Measurements from ENCODE around the gene STK32C.

The STK32C gene

DNA sequence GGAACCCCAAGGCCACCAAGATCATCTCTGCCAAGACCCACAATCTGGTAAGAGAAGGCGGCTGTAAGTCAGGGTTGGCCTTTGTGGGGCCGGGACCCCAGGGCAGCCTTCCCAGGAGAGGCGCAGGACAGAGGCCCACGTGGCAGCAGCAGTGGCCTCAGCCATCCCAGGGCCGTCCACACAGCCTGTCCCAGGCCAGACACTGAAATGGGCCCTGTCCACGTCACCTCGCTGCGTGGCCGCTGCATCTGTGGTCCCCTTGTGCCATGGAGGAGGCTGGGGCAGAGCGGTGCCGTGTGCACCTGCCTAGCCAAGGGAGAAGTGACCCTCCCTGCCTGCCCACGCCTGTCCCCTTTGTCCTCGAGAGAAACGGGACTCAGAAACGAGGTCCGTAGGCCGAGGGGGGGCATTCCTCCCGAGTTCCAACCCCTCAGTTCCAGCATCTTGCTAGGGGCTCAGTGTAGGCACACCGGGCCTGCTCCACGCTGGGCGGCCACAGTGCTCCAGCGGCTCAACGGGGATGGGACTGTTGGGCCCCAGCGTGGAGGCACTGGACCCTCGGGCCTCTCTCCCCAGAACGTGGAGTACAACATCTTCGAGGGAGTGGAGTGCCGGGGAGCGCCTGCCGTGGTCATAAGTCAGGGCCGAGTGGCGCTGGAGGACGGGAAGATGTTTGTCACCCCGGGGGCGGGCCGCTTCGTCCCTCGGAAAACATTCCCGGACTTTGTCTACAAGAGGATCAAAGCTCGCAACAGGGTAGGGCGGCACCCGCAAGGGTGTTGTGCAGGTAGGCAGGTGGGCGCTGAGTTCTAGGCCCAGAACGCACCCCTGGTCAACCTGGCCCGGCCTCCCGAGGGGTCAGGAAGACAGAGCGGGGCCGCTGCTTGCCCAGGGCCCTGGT lies 105.4 kb downstream of the STK32C start:
- TF ChIP-seq FOXP2 (optimal IDR thresholded peaks at IDR 0.05; ENCODE audit: borderline replicate concordance, extremely low read depth, extremely low read length, insufficient read depth) = no peak
- no peak for TF ChIP-seq POLR2AphosphoS5 (IDR thresholded peaks at IDR 0.05; ENCODE audit: low read depth, low read length)
- no peak for TF ChIP-seq SIN3A (IDR thresholded peaks at IDR 0.05; ENCODE audit: borderline replicate concordance, insufficient read depth, low read length)
- no peak for TF ChIP-seq TAF1 (IDR thresholded peaks at IDR 0.05; ENCODE audit: borderline replicate concordance, insufficient read depth, low read length)
- TF ChIP-seq, protein P1, sequence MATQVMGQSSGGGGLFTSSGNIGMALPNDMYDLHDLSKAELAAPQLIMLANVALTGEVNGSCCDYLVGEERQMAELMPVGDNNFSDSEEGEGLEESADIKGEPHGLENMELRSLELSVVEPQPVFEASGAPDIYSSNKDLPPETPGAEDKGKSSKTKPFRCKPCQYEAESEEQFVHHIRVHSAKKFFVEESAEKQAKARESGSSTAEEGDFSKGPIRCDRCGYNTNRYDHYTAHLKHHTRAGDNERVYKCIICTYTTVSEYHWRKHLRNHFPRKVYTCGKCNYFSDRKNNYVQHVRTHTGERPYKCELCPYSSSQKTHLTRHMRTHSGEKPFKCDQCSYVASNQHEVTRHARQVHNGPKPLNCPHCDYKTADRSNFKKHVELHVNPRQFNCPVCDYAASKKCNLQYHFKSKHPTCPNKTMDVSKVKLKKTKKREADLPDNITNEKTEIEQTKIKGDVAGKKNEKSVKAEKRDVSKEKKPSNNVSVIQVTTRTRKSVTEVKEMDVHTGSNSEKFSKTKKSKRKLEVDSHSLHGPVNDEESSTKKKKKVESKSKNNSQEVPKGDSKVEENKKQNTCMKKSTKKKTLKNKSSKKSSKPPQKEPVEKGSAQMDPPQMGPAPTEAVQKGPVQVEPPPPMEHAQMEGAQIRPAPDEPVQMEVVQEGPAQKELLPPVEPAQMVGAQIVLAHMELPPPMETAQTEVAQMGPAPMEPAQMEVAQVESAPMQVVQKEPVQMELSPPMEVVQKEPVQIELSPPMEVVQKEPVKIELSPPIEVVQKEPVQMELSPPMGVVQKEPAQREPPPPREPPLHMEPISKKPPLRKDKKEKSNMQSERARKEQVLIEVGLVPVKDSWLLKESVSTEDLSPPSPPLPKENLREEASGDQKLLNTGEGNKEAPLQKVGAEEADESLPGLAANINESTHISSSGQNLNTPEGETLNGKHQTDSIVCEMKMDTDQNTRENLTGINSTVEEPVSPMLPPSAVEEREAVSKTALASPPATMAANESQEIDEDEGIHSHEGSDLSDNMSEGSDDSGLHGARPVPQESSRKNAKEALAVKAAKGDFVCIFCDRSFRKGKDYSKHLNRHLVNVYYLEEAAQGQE (IDR thresholded peaks at IDR 0.05; ENCODE audit: insufficient read depth in 1 of 2, low read depth in 2 of 2, low read length in 2 of 2) = no peak

DNA sequence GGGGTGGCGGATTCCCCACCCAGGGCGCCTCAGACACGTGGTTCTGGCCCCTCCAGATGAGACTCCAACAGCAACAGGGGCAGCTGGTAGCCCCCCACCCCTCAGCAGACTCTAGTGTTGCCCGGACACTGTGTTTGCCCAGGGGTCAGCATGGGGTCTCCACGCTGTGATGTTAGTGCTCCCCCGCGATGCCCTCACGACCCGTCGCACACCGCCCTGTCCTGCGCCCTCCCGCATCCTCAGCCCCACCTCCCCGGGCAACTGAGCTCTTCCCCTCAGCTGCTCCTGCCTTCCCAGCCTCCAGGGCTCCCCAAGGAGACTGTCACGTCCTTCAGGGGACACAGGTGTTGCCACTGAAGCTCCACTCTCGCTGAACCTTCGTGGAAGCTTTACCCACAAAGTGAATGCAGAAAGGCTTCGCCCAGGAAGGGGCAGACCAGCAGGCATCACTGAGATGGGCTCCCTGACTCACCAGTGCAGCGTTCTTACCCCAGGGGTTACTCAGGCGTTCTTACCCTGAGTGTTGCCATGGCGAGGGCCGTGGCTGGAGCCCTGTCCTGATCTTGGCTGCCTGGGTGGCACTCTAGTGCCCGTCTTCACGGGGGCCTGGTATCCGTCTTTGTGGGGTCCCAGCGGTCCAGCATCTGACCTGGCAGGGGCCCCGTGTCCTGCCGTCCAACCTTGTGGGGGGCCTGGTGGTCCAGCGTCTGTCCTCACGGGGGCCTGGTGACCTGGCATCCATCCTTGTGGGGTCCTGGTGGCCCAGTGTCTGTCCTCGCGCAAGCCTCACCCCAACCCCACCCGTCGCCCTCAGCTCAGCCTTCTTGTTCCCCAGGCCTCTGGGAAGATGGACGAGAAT lies 106.4 kb downstream of the STK32C start:
- TF ChIP-seq, protein P1 (IDR thresholded peaks at IDR 0.05; ENCODE audit: insufficient read depth in 1 of 2, low read depth in 2 of 2, low read length in 2 of 2) = no peak
- TF ChIP-seq TAF1 (IDR thresholded peaks at IDR 0.05; ENCODE audit: borderline replicate concordance, insufficient read depth, low read length) (no peak), FOXP2 (optimal IDR thresholded peaks at IDR 0.05; ENCODE audit: borderline replicate concordance, extremely low read depth, extremely low read length, insufficient read depth) (no peak), SIN3A (IDR thresholded peaks at IDR 0.05; ENCODE audit: borderline replicate concordance, insufficient read depth, low read length) (no peak), POLR2AphosphoS5 (IDR thresholded peaks at IDR 0.05; ENCODE audit: low read depth, low read length) (no peak)

DNA sequence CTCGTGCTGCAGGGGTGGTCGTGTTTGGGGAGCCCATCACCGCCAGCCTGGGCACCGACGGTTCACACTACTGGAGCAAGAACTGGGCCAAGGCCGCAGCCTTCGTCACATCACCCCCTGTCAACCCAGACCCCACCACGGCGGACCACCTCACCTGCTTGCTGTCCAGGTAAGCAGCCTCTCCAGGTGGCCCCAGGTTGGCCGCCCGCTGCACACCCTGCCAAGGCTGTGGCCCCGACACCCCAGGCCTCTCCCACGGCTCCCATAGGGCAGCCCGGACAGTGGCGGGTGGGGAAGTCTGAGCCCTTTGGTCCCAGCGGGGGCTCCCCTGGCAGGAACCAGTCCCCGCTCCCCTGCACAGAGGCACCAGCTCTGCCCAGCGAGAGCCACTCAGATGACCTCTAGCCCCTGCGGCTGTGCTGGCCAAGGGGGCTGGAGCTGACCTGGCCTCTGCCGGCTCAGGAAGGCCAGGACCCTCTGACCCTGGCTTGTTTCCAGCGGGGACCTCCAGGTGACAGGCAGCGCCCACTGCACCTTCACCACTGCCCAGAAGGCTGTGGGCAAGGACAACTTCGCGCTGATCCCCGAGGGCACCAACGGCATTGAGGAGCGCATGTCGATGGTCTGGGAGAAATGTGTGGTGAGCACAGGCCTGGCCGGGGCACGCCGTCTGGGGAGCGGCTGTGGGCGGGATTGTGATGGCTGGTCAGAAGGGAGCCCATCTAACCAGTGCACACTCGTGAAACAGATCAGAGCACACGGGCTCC lies 107.2 kb downstream of the STK32C start:
- TF ChIP-seq, protein P1 (IDR thresholded peaks at IDR 0.05; ENCODE audit: insufficient read depth in 1 of 2, low read depth in 2 of 2, low read length in 2 of 2) = no peak
- TF ChIP-seq FOXP2 (optimal IDR thresholded peaks at IDR 0.05; ENCODE audit: borderline replicate concordance, extremely low read depth, extremely low read length, insufficient read depth) (no peak), TAF1 (IDR thresholded peaks at IDR 0.05; ENCODE audit: borderline replicate concordance, insufficient read depth, low read length) (no peak), SIN3A (IDR thresholded peaks at IDR 0.05; ENCODE audit: borderline replicate concordance, insufficient read depth, low read length) (no peak), POLR2AphosphoS5 (IDR thresholded peaks at IDR 0.05; ENCODE audit: low read depth, low read length) (no peak)

DNA sequence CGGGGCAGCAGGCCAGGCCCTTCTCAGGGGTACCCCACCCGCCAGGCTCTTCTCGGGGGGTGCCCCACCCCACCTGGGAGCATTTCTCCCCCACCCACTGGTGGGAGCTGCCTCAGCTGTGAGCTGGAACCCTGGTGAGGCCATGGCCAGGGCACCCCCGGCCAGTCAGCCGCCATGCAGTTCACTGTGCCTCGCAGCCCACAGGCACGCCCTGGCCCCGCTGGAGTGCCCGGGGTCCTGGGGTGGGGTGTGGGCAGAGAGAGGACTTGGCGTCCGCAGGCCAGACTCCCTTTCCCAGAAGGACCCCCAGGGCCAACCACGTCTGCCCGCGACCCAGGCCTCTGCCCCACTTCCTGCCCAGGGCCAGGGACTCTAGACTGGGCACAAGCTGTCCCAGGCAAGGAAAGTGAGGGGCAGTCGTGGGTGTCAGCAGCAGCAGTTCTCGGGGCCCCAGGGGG lies 107.9 kb downstream of the STK32C start:
- TF ChIP-seq TAF1 (IDR thresholded peaks at IDR 0.05; ENCODE audit: borderline replicate concordance, insufficient read depth, low read length) (no peak), POLR2AphosphoS5 (IDR thresholded peaks at IDR 0.05; ENCODE audit: low read depth, low read length) (no peak), FOXP2 (optimal IDR thresholded peaks at IDR 0.05; ENCODE audit: borderline replicate concordance, extremely low read depth, extremely low read length, insufficient read depth) (no peak), SIN3A (IDR thresholded peaks at IDR 0.05; ENCODE audit: borderline replicate concordance, insufficient read depth, low read length) (no peak)
- TF ChIP-seq, protein P1 (IDR thresholded peaks at IDR 0.05; ENCODE audit: insufficient read depth in 1 of 2, low read depth in 2 of 2, low read length in 2 of 2) = no peak

All from PFSK-1 (cell line).